Measurements from ENCODE around the gene OTOG.

The OTOG gene

DNA sequence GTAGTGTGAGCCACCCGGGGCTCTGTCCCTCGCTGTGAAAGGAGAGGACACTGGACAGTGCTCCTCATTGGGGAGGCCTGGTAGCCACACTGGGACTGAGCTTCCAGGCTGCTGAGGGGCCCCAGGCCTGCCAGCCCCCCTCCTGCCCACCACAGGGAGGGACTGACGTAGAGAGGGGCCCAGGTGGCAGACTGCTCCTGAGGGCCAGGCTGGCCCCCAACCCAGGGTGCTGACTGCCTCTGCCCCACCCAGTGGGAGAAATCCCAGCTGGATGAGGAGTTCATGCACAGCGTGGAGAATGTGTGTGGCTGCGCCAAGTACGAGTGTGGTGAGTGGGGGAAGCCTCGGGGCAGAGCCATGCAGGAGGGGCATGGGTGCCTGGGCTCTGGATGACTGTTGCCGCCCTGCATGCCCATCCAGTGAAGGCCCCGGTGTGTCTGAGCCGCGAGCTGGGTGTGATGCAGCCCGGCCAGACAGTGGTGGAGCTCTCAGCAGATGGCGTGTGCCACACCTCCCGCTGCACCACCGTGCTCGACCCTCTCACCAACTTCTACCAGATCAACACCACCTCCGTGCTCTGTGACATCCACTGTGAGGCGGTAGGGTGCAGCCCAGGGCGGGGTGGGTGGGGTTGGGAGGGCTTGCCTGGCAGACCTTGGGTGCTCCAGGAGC, 93.6 kb downstream of the OTOG start:
- H4K20me1 ChIP-seq (ENCODE audit: insufficient read depth, low read length, poor library complexity, severe bottlenecking), result no peaks in the 10 kb centered on the region
- H3K4me1 ChIP-seq (ENCODE audit: insufficient read depth, low read length, poor library complexity, severe bottlenecking), result no peaks in the 10 kb centered on the region
- H3K27me3 ChIP-seq (ENCODE audit: insufficient read depth, low read length, poor library complexity, severe bottlenecking), result no peaks in the 10 kb centered on the region
- H3K9me2 ChIP-seq (replicated peaks; ENCODE audit: low read depth, low read length), result no peaks in the 10 kb centered on the region
- TF ChIP-seq, protein P1, sequence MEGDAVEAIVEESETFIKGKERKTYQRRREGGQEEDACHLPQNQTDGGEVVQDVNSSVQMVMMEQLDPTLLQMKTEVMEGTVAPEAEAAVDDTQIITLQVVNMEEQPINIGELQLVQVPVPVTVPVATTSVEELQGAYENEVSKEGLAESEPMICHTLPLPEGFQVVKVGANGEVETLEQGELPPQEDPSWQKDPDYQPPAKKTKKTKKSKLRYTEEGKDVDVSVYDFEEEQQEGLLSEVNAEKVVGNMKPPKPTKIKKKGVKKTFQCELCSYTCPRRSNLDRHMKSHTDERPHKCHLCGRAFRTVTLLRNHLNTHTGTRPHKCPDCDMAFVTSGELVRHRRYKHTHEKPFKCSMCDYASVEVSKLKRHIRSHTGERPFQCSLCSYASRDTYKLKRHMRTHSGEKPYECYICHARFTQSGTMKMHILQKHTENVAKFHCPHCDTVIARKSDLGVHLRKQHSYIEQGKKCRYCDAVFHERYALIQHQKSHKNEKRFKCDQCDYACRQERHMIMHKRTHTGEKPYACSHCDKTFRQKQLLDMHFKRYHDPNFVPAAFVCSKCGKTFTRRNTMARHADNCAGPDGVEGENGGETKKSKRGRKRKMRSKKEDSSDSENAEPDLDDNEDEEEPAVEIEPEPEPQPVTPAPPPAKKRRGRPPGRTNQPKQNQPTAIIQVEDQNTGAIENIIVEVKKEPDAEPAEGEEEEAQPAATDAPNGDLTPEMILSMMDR (conservative IDR thresholded peaks at IDR 0.05; ENCODE audit: low read length), result no peak
- no peak for TF ChIP-seq EZH2phosphoT487 (IDR thresholded peaks at IDR 0.05; ENCODE audit: borderline replicate concordance)
- H2AFZ ChIP-seq (ENCODE audit: low read length), result no peak overlapping the region
- H3K9me3 ChIP-seq (ENCODE audit: insufficient read depth, low read depth, low read length), result no peaks in the 10 kb centered on the region
- no peaks in the 10 kb centered on the region for H3F3A ChIP-seq (ENCODE audit: low read depth)
- H3K9ac ChIP-seq (ENCODE audit: low read depth, low read length, poor library complexity, severe bottlenecking), result no peak overlapping the region
- H3K4me2 ChIP-seq (ENCODE audit: low read depth, low read length, poor library complexity, severe bottlenecking), result no peak overlapping the region
- H3K36me3 ChIP-seq (ENCODE audit: insufficient read depth, low read length), result no peaks in the 10 kb centered on the region
- H3K79me2 ChIP-seq (ENCODE audit: insufficient read depth, low read length), result no peaks in the 10 kb centered on the region
- no peak overlapping the region for H3K4me3 ChIP-seq (ENCODE audit: low read length, poor library complexity, severe bottlenecking)

DNA sequence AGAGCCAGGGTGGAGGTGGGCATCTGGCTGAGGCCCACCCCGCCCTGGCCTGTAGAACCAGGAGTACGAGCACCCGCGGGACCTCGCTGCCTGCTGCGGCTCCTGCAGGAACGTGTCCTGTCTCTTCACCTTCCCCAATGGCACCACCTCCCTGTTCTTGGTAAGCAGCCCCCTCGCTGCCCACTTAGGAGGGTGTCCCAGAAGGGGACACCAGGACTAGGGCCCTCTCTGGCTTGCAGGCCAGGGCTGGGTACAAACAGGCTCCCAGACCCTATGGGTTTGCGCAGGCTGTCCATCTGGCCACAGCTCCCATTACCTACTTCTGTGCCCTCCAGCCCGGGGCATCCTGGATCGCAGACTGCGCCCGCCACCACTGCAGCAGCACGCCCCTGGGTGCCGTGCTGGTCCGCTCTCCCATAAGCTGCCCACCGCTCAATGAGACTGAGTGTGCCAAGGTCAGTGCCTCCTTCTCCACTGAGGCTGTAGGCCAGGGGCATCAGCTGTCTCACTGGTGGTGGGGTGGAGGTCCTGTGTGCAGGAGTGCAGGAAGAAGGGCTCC, 94.8 kb downstream of the OTOG start:
- no peak overlapping the region for H3K4me2 ChIP-seq (ENCODE audit: low read depth, low read length, poor library complexity, severe bottlenecking)
- no peak overlapping the region for H3K9ac ChIP-seq (ENCODE audit: low read depth, low read length, poor library complexity, severe bottlenecking)
- TF ChIP-seq, protein P1 (conservative IDR thresholded peaks at IDR 0.05; ENCODE audit: low read length), result no peak
- TF ChIP-seq EZH2phosphoT487 (IDR thresholded peaks at IDR 0.05; ENCODE audit: borderline replicate concordance), result no peak
- no peaks in the 10 kb centered on the region for H3K9me2 ChIP-seq (replicated peaks; ENCODE audit: low read depth, low read length)
- no peaks in the 10 kb centered on the region for H3K79me2 ChIP-seq (ENCODE audit: insufficient read depth, low read length)
- no peak overlapping the region for H2AFZ ChIP-seq (ENCODE audit: low read length)
- H3K4me1 ChIP-seq (ENCODE audit: insufficient read depth, low read length, poor library complexity, severe bottlenecking), result no peaks in the 10 kb centered on the region
- no peak overlapping the region for H3K4me3 ChIP-seq (ENCODE audit: low read length, poor library complexity, severe bottlenecking)
- no peaks in the 10 kb centered on the region for H4K20me1 ChIP-seq (ENCODE audit: insufficient read depth, low read length, poor library complexity, severe bottlenecking)
- no peaks in the 10 kb centered on the region for H3K27me3 ChIP-seq (ENCODE audit: insufficient read depth, low read length, poor library complexity, severe bottlenecking)
- H3K36me3 ChIP-seq (ENCODE audit: insufficient read depth, low read length), result no peaks in the 10 kb centered on the region
- no peaks in the 10 kb centered on the region for H3F3A ChIP-seq (ENCODE audit: low read depth)
- no peaks in the 10 kb centered on the region for H3K9me3 ChIP-seq (ENCODE audit: insufficient read depth, low read depth, low read length)

DNA sequence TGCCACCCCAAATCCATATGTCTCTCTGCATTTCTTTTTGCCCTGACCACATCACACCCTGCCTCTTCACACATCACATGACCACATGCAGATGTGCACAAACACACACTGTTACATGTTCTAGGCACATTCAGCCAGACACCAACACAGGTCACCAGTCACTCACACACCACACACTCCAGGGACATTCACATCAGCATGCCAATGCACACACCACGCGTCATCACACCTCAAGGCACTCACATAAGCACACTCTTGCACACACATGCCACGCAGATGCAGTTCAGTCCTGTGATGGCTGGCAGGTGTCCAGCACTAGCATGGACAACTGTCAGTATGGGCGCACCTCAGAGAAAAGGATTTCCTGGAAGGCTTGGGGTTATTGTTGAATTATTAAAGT, 95.3 kb downstream of the OTOG start:
- H3K27me3 ChIP-seq (ENCODE audit: insufficient read depth, low read length, poor library complexity, severe bottlenecking), result no peaks in the 10 kb centered on the region
- H3K9me3 ChIP-seq (ENCODE audit: insufficient read depth, low read depth, low read length), result no peaks in the 10 kb centered on the region
- no peaks in the 10 kb centered on the region for H3K79me2 ChIP-seq (ENCODE audit: insufficient read depth, low read length)
- H3K4me3 ChIP-seq (ENCODE audit: low read length, poor library complexity, severe bottlenecking), result no peak overlapping the region
- no peak overlapping the region for H3K4me2 ChIP-seq (ENCODE audit: low read depth, low read length, poor library complexity, severe bottlenecking)
- TF ChIP-seq, protein P1 (conservative IDR thresholded peaks at IDR 0.05; ENCODE audit: low read length), result no peak
- no peak for TF ChIP-seq EZH2phosphoT487 (IDR thresholded peaks at IDR 0.05; ENCODE audit: borderline replicate concordance)
- H3F3A ChIP-seq (ENCODE audit: low read depth), result no peaks in the 10 kb centered on the region
- H3K4me1 ChIP-seq (ENCODE audit: insufficient read depth, low read length, poor library complexity, severe bottlenecking), result no peaks in the 10 kb centered on the region
- no peak overlapping the region for H2AFZ ChIP-seq (ENCODE audit: low read length)
- no peak overlapping the region for H3K9ac ChIP-seq (ENCODE audit: low read depth, low read length, poor library complexity, severe bottlenecking)
- H3K36me3 ChIP-seq (ENCODE audit: insufficient read depth, low read length), result no peaks in the 10 kb centered on the region
- no peaks in the 10 kb centered on the region for H3K9me2 ChIP-seq (replicated peaks; ENCODE audit: low read depth, low read length)
- no peaks in the 10 kb centered on the region for H4K20me1 ChIP-seq (ENCODE audit: insufficient read depth, low read length, poor library complexity, severe bottlenecking)
